Sigmoid colon (tissue), 3 donors: ENCODE results near the gene PTPRT.

Experiments used
- CTCF ChIP-seq, 4 experiments: fragments of 450-650 bp in 3 of 4; fragments of 200-600 bp in 1 of 4; IDR thresholded peaks; one replicate each; pipeline ENCODE4 v1.5.1; 2016 to 2019; ENCODE audit warnings: antibody characterized with exemption in 4 of 4, mild to moderate bottlenecking in 3 of 4, moderate library complexity in 2 of 4
- POLR2A ChIP-seq, 2 donors: fragments of 450-650 bp; IDR thresholded peaks; one replicate each; pipeline ENCODE4 v1.6.1; 2016; ENCODE audit warnings: antibody characterized with exemption in 2 of 2, mild to moderate bottlenecking in 2 of 2, moderate library complexity in 2 of 2

GRCh38 chr20:42919316-42919715 is 270.4 kb downstream of the PTPRT start:
- TF ChIP-seq POLR2A (IDR thresholded peaks at IDR 0.05) (no peak), CTCF (IDR thresholded peaks at IDR 0.05) (no peak)
